KOPT-K1 (cell line): Measurements from ENCODE around the gene SOX9.
"Not testable (repeated sequence)": the region's sequence is repeated elsewhere in the genome, so short reads cannot be mapped to it uniquely, and the experiment has no call there.

Source experiments
- H3K27ac ChIP-seq: fragments of 200-600 bp; sonication (generic); 2 replicates; pipeline ENCODE4 v1.5.1; 2016; ENCODE audit warnings: antibody characterized with exemption, mild to moderate bottlenecking, low read depth, low read length; ENCODE audit not compliant: poor library complexity, severe bottlenecking
- H3K36me3 ChIP-seq: fragments of 200-600 bp; sonication (generic); 2 replicates; pipeline ENCODE4 v1.5.1; 2017; ENCODE audit warnings: antibody characterized with exemption, mild to moderate bottlenecking, low read length, moderate library complexity; ENCODE audit not compliant: insufficient read depth
- H3K9me3 ChIP-seq: fragments of 200-600 bp; sonication (generic); 2 replicates; pipeline ENCODE4 v1.5.1; 2017; ENCODE audit warnings: antibody characterized with exemption, low read length, mild to moderate bottlenecking; ENCODE audit not compliant: insufficient read depth, poor library complexity, severe bottlenecking

SOX9 gene

DNA sequence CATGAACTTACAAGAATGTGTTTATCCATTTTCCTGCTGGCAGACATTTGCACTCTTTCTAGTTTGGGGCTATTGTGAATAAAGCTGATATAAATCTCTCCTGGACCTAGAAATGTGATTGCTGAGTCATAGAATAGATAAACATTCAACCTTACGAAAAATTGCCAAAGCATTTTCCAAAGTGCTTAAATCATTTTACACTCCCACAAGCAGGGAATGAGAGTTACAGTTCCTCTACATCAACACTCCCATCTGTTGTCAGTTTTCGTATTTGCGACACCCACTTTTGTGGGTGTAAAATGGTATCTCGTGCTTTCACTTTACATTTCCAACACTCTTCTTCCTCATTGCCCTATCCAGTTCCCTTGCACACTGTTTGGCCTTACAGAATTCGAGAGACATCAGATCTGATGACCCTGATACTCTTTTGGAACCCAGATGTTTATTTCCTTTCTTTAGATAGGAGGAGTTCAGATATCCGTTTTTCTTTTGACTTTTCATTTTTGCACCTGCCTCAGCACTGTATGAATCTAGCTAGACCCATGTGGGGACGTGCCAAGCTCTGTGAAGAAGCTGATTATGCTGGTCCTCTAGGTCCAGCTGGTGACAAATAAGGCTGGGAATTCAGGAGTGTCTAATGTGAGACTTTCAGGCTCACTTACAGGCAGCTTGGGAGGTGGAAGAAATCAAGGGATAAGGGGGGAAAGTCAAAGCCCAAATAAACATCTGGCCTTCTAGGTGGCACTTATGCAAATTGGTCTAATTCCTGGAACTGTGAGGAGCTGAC is 14.0 kb downstream of the SOX9 start:
- Histone ChIP-seq H3K27ac (no peak overlapping the region), H3K9me3 (no peaks in the 10 kb centered on the region), H3K36me3 (no peaks in the 10 kb centered on the region)

DNA sequence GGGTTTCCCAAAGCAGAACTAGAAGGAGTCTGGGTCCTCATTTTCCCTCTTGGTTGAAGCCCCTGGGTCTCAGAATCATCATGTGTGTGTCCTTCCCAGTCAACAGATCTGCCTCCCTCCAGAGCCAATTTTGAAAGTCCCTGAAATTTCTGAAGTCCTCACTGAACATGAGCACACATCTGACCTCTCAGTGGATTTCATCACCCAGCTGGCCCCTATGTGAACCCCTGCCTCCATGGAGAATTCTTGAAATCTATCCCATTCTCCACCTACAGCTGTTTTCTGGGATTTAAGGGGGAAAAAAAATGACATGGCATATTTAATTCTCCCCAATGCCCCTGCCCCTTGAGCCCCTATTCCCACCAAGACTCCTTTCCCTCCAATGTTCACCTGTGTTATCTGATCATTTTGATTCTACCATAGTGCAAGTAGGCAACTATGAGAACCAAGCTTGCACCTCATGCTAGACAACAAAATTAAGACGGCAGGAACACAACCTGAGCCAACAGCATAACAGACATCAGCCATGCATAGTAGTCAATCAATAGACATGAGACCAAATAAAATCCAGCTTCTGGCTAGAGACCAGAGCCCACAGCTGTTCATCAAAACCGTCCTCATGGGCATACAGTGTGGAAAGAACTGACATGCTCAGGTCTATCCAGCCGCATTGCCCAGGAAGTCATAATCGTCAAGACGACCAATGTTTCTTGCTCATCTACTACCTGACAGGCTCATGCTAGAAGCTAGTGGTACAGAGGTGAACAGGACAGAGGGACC is 14.9 kb downstream of the SOX9 start:
- H3K27ac ChIP-seq = no peak overlapping the region
- no peaks in the 10 kb centered on the region for H3K36me3 ChIP-seq
- H3K9me3 ChIP-seq = no peaks in the 10 kb centered on the region

DNA sequence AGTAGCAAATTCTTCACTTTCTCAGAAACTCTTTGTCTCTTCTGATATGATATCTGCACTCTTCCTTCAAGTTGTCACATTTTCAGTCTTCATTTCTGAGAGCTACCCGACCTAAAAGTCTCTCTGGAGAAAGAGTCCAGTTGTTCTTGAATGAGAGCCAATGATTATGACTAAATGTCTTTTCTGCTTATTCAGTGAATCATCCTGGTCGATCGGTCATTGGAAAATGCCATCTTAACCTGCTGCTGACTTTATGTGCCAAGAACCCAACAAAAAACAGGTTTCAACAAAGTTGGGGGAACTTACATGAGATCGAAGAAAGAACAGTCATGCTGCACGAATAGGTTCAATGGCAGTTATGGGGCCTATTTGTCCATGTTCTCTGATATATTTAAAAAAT is 15.9 kb downstream of the SOX9 start:
- Histone ChIP-seq H3K9me3 (no peaks in the 10 kb centered on the region), H3K27ac (no peak overlapping the region)

DNA sequence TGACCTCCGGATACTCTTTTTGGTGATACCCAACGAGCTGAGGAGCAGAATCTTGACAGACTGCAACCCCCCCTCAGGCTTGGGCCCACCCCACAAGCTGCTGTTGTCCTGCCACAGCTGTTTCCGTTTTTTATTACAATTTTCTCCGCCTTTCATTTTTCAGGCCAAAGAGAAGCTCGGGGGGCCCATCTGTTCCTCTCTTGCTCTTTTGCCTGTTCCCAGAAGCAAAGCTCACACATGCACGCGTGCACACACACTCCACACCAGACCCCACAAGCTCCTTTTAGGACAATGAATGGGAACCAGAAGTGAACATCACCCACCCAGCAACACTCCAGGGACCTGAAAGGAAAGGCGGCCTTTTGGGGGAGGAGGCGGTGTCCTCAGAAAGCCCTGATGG is 16.3 kb downstream of the SOX9 start:
- Histone ChIP-seq H3K27ac (no peak overlapping the region), H3K9me3 (no peaks in the 10 kb centered on the region), H3K36me3 (no peaks in the 10 kb centered on the region)

More for the DNA sequence above, 15.9 kb downstream of the SOX9 start:
- H3K36me3 ChIP-seq = no peaks in the 10 kb centered on the region

DNA sequence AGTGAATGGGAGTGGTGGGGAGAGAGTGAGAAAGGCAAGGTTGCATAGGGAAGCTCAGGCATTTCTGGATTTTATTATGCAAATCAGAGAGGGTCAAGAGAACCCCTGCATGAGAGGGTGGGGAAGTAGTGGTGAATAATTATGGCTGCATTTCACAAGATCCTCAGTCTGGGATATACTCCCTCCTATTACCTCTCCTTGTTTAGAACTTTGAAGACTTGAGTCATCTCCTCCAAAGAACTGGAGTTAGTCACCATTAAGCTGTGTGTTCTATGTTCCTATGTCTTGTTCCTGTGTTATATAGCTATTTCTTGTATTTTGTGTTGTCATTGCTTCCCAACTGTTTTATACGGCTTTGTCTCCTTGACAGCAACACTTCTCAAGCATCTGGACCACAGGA is 18.4 kb downstream of the SOX9 start:
- no peak overlapping the region for H3K27ac ChIP-seq
- no peaks in the 10 kb centered on the region for H3K9me3 ChIP-seq
- no peaks in the 10 kb centered on the region for H3K36me3 ChIP-seq

DNA sequence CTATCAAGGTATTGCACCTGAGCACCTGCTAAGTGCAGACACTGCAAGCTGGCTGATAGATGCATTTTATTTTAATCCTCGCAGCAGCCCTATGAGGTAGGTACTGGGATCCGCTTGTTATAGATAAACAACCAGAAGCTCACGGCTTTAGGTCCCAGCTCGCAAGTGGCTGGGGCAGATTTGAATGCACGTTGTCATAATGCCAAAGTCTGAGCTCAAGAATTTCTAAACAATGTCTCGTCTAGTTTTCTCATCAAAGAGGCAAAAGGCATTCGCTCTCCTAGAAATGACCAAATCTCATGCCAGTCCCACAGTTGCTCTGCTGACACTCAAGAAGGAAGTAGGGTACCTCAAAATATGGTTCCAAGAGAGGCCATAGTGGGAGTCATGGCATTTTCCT is 20.5 kb downstream of the SOX9 start:
- Histone ChIP-seq H3K9me3 (no peaks in the 10 kb centered on the region), H3K27ac (no peak overlapping the region), H3K36me3 (no peaks in the 10 kb centered on the region)

DNA sequence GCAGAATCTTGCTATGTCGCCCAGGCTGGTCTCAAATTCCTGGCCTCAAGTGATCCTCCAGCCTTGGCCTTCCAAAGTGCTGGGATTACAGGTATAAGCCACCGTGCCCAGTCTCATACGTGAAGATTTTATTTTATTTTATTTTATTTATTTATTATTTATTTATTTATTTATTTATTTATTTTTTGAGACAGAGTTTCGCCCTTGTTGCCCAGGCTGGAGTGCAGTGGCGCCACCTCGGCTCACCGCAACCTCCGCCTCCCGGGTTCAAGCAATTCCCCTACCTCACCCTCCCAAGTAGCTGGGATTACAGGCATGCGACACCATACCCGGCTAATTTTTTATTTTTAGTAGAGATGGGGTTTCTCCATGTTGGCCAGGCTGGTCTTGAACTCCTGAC is 21.3 kb downstream of the SOX9 start:
- not testable (repeated sequence) for H3K27ac ChIP-seq, H3K36me3 ChIP-seq, H3K9me3 ChIP-seq

DNA sequence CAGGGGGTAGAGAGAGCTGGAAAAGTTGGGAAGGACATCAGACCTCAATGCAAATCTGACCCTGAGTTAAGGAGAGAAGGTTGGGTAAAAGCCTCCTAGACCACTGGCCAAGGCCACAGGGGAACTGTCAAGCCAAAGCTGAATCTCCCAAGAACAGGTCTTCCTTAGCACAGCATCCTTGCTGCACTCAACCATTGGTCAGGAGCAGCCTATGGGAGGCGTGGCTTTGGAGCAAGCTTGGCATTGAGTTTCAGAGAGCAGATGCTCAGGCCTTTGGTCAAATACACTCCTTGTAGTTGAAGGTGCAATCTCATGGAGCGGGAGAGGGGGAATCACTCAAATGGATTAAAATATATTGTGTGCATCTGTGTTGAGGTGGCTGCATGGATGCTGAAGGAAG is 21.8 kb downstream of the SOX9 start:
- Histone ChIP-seq H3K9me3 (no peaks in the 10 kb centered on the region), H3K27ac (no peak overlapping the region), H3K36me3 (no peaks in the 10 kb centered on the region)

DNA sequence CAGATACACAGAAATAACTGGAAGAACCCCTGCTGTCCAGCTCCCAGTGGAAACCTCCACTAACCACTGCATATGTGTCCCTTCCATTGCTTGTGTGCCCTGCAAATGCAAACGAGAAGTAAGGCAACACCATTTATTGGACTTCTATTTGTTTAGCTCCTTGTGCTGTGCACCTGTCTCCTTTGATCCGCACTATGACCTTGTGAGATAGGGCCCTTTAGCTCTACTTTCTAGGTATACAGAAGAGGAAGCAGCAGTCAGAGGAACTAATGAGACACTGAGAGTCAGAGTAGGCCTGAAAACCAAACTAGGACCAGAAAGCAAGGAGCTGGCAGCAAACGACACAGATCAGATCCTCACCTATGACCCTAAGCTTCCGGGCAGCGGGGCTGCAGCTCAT is 22.4 kb downstream of the SOX9 start:
- Histone ChIP-seq H3K9me3 (no peaks in the 10 kb centered on the region), H3K27ac (no peak overlapping the region), H3K36me3 (no peaks in the 10 kb centered on the region)

DNA sequence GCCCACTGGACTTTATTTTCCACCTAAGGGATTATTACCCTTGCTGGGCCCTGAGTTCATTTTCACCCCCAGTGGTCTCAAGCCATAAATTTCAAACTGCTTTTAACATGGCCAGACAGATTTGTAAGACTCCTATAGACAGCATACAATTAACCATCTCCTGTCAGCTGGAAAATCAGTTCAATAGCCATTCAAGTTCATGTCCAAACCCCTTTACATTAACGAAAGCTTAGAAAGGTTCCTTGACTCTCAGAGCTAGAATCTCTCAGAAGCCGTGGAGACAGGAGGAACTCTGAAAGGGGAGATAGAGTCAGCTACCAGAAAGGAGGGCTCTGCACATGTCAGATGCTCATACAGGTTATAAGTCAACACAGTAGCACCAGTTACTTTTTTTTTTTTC is 23.3 kb downstream of the SOX9 start:
- Histone ChIP-seq H3K27ac (no peak overlapping the region), H3K36me3 (no peaks in the 10 kb centered on the region), H3K9me3 (no peaks in the 10 kb centered on the region)

DNA sequence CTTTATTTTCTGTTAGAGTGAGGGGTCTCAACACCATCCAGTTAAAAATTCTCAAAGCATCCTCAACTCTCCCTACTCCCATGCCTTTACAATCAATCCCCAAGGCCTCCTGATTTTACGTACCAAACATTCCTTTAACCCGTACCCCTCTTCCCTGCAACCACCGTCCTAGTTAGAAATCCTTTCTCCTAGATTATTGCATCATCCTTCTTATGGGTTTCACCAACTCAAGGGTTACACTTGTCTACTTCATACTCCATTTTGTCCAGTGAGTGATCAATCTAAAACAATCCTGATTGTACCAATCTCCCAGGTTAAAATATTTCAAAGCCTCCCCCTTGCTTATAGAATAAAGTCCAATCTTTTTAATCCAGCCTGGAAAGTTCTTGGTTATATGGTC is 24.7 kb downstream of the SOX9 start:
- Histone ChIP-seq H3K27ac (no peak overlapping the region), H3K9me3 (no peaks in the 10 kb centered on the region), H3K36me3 (no peaks in the 10 kb centered on the region)

DNA sequence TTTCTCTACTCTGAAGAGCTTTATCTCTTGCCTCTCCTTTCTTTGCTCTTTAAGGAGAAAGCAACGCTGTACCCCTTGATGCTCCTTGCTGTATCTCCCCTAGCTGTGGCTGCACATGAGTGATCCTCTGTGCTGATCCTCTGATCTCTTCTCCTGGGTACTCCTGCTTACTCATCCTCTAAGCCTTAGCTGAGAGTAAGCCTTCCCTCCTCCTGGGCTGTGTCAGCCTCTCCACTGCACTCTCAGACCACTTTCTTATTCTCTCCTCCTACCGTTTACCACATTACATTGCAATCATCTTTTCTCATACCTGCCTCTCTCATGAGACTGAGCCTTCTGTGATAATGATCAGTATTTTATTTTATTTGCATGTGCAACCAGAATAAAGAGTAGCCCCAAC is 25.1 kb downstream of the SOX9 start:
- no peak overlapping the region for H3K27ac ChIP-seq
- H3K9me3 ChIP-seq = no peaks in the 10 kb centered on the region
- no peaks in the 10 kb centered on the region for H3K36me3 ChIP-seq

DNA sequence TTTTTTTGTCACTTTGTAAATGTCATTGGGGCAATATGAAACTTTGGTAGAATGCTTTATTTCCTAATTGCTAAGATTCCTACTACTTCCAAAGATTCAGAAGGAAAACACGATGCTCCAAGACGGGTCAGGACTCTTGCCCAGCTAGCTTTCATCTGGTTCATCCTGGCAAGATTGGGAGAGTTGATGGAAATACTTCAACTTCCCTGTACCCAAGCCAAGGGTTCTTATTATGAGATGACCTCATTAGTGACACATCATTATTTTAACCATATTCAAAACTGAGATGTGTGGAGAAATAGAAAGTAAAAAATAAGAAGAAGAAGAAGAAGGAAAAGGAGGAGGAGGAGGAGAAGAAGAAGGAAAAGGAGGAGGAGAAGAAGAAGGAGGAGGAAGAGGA is 25.6 kb downstream of the SOX9 start:
- H3K36me3 ChIP-seq = no peaks in the 10 kb centered on the region
- no peaks in the 10 kb centered on the region for H3K9me3 ChIP-seq
- no peak overlapping the region for H3K27ac ChIP-seq

DNA sequence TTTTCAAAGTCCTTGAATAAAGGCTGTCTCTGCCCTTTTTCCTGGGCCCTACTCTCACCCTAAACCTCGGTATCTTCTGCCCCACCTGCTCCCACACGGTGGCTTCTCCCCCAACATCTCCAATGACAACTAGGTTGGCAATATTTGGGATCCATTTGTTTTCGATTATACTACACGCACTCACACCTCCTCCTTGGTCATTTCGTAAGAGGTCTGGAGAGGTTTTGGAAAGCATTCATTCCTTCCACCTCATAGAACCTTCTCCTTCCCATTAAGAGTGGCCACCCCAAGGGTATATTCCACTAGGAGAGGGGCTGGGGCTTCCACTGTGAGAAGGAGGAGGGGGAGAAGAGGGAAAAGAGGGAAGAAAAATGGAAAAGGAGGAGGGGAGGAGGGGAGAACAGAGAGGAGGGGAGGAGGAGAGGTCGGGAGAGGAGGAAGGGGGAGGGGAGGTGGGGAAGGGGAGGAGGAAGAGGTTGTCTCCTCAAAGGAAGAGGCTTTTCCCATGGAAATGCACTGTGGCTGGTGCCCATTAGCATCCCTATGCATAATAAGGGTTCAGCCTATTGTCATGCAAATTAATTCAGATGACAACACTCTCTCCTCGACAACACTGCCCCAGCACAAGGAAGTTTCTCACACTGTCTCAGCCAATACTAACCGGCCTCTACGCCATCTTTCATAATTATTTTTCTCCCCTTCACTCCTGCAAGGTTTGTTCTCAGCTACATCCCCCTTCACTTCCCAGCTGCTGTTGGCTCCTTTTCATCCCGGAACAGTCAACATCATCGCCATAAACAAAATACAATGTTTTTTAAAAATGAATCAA is 30.0 kb downstream of the SOX9 start:
- no peaks in the 10 kb centered on the region for H3K36me3 ChIP-seq
- H3K9me3 ChIP-seq = no peaks in the 10 kb centered on the region
- no peak overlapping the region for H3K27ac ChIP-seq
